Trophoblast cell (in vitro differentiated cells and primary cell): ENCODE results near the gene RPS17.

Experiments used
- DNase-seq, 2 donors: peaks; one replicate each; pipeline ENCODE4 v3.0.0-alpha.2; 2016
- H2AFZ ChIP-seq: 2 replicates; pipeline ENCODE4 v1.6.1; 2013; ENCODE audit warnings: low read length, moderate library complexity, mild to moderate bottlenecking; ENCODE audit not compliant: insufficient read depth, poor library complexity
- H2AK5ac ChIP-seq: 2 replicates; pipeline ENCODE4 v1.6.1; 2013; ENCODE audit warnings: mild to moderate bottlenecking, low read length
- H2BK120ac ChIP-seq: 2 replicates; pipeline ENCODE4 v1.6.1; 2013; ENCODE audit warnings: low read length, mild to moderate bottlenecking, moderate library complexity; ENCODE audit not compliant: insufficient read depth, poor library complexity
- H2BK12ac ChIP-seq: 2 replicates; pipeline ENCODE4 v1.6.1; 2013; ENCODE audit warnings: mild to moderate bottlenecking, low read length, moderate library complexity
- H2BK5ac ChIP-seq: 2 replicates; pipeline ENCODE4 v1.6.1; 2013; ENCODE audit warnings: low read length, low read depth, moderate library complexity, mild to moderate bottlenecking; ENCODE audit not compliant: poor library complexity
- H3K14ac ChIP-seq: 2 replicates; pipeline ENCODE4 v1.6.1; 2013; ENCODE audit warnings: mild to moderate bottlenecking, low read length
- H3K18ac ChIP-seq: 2 replicates; pipeline ENCODE4 v1.6.1; 2013; ENCODE audit warnings: mild to moderate bottlenecking, low read length
- H3K23ac ChIP-seq: 2 replicates; pipeline ENCODE4 v1.6.1; 2013; ENCODE audit warnings: low read length
- H3K27ac ChIP-seq: 2 replicates; pipeline ENCODE4 v1.5.1; 2013; ENCODE audit warnings: low read depth, mild to moderate bottlenecking, inconsistent platforms, low read length, moderate library complexity
- H3K27me3 ChIP-seq: 2 replicates; pipeline ENCODE4 v1.6.1; 2013; ENCODE audit warnings: inconsistent platforms, mild to moderate bottlenecking, low read length, moderate library complexity; ENCODE audit not compliant: insufficient read depth
- H3K36me3 ChIP-seq, 2 experiments: 1 replicate in 1 of 2; 2 replicates in 1 of 2; pipeline ENCODE4 v1.6.1; 2013; ENCODE audit warnings: low read length in 2 of 2, mild to moderate bottlenecking in 2 of 2, moderate library complexity in 1 of 2; ENCODE audit not compliant: insufficient read depth in 2 of 2, control insufficient read depth in 1 of 2
- H3K4ac ChIP-seq: 2 replicates; pipeline ENCODE4 v1.6.1; 2013; ENCODE audit warnings: low read depth, mild to moderate bottlenecking, low read length, moderate library complexity
- H3K4me1 ChIP-seq, 2 experiments: 1 replicate in 1 of 2; 2 replicates in 1 of 2; pipeline ENCODE4 v1.6.1; 2013; ENCODE audit warnings: low read length in 2 of 2, mild to moderate bottlenecking in 2 of 2, moderate library complexity in 1 of 2; ENCODE audit not compliant: insufficient read depth in 2 of 2, control insufficient read depth in 1 of 2
- H3K4me2 ChIP-seq: 2 replicates; pipeline ENCODE4 v1.6.1; 2013; ENCODE audit warnings: inconsistent platforms, mild to moderate bottlenecking, low read length, moderate library complexity
- H3K4me3 ChIP-seq: 2 replicates; pipeline ENCODE4 v1.5.1; 2013; ENCODE audit warnings: mild to moderate bottlenecking, low read depth, low read length, inconsistent platforms
- H3K79me1 ChIP-seq: one replicate; pipeline ENCODE4 v1.6.1; 2013; ENCODE audit warnings: low read length
- H3K79me2 ChIP-seq: 2 replicates; pipeline ENCODE4 v1.6.1; 2013; ENCODE audit warnings: low read length, mild to moderate bottlenecking; ENCODE audit not compliant: control insufficient read depth, insufficient read depth, poor library complexity
- H3K9ac ChIP-seq: 2 replicates; pipeline ENCODE4 v1.6.1; 2013; ENCODE audit warnings: mild to moderate bottlenecking, low read length
- H3K9me3 ChIP-seq: 2 replicates; pipeline ENCODE4 v1.6.1; 2013; ENCODE audit warnings: low read depth, mild to moderate bottlenecking, control low read depth, inconsistent platforms, low read length; ENCODE audit not compliant: insufficient read depth
- H4K12ac ChIP-seq: 2 replicates; pipeline ENCODE4 v1.6.1; 2013; ENCODE audit warnings: low read depth, mild to moderate bottlenecking, low read length, moderate library complexity
- H4K8ac ChIP-seq: 2 replicates; pipeline ENCODE4 v1.6.1; 2013; ENCODE audit warnings: low read depth, mild to moderate bottlenecking, low read length, moderate library complexity
- H4K91ac ChIP-seq: one replicate; pipeline ENCODE4 v1.6.1; 2013; ENCODE audit warnings: low read depth, mild to moderate bottlenecking, low read length, moderate library complexity
- WGBS: extraction: QIAGEN DNeasy Blood & Tissue Kit; methylation state at CpG from one replicate; pipeline ENCODE4 v1.1.7; 2013; ENCODE audit warnings: missing lambda C conversion rate; ENCODE audit not compliant: insufficient read length, insufficient coverage; ENCODE audit errors: extremely low coverage; 5-methylcytosine and 5-hydroxymethylcytosine counted together

The RPS17 gene

DNA sequence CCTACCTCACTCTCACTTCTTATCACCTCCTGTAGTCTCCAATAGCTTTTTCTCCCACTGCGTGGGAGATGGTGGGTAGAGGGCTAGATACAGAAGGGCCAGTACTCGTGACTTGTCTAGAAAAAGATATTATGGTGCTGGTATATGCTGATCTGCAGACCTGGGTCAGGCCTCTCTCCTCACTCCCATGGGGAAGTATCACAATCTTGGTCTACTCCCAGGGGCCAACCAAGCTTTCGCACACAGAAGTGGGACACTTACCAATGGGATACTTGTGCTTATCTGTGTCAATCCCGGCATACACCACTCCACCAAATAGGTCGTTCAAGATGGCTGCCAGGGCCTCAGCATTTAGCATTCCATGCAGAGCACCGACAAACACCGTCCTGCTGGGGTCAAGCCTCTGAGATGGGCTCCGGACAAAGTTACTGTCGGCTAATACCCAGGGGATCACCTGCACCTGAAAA, 9.0 kb upstream of the RPS17 start:
- Histone ChIP-seq H4K12ac (no peak overlapping the region), H4K8ac (no peak overlapping the region), H3K9me3 (no peaks in the 10 kb centered on the region), H2BK120ac (no peak overlapping the region), H3K27me3 (no peaks in the 10 kb centered on the region), H2BK5ac (no peak overlapping the region), H3K4me2 (no peak overlapping the region), H4K91ac (no peak overlapping the region), H3K4me1 (peaks cover 0 to 5% of the 10 kb centered on the region in 2 experiments), H2AK5ac (no peak overlapping the region), H3K23ac (no peak overlapping the region), H3K9ac (no peak overlapping the region), H3K18ac (no peak overlapping the region), H3K27ac (no peak overlapping the region), H3K4me3 (no peak overlapping the region), H3K79me2 (no peaks in the 10 kb centered on the region), H2BK12ac (no peak overlapping the region), H3K36me3 (no peaks in the 10 kb centered on the region), H2AFZ (no peak overlapping the region), H3K14ac (no peak overlapping the region), H3K79me1 (no peaks in the 10 kb centered on the region), H3K4ac (no peak overlapping the region)
- WGBS = no CpG with 5 or more reads among the region's 9 CpGs
- DNase-seq = no peak

DNA sequence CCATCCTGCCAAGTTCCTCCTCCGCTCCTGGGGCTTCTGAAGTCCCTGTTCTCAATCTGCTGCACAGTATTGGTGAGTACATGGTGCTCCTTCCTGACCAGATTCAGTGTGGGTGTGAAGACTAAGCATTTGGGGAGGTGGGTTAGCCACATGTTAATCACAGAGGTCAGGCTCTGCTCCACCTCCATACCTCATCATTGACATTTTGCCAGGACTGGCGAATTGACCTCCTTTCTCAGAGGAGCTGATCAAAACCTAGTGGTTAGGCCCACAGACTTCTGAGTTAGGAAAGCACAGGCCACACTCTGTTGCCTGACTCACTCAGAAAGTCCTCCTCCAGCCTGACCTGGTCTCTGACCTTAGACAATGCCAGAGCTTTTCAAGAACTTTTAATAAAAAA, 8.4 kb upstream of the RPS17 start:
- H3K23ac ChIP-seq = no peak overlapping the region
- H3K4me2 ChIP-seq = no peak overlapping the region
- H3K79me2 ChIP-seq = no peaks in the 10 kb centered on the region
- no peaks in the 10 kb centered on the region for H3K9me3 ChIP-seq
- no peak for DNase-seq
- no peak overlapping the region for H2AK5ac ChIP-seq
- H3K14ac ChIP-seq = no peak overlapping the region
- H3K4me3 ChIP-seq = no peak overlapping the region
- H2BK12ac ChIP-seq = no peak overlapping the region
- no peaks in the 10 kb centered on the region for H3K79me1 ChIP-seq
- no peak overlapping the region for H3K18ac ChIP-seq
- no peak overlapping the region for H3K4ac ChIP-seq
- no peaks in the 10 kb centered on the region for H3K27me3 ChIP-seq
- WGBS = no CpG with 5 or more reads among the region's 2 CpGs
- H4K8ac ChIP-seq = no peak overlapping the region
- H4K12ac ChIP-seq = no peak overlapping the region
- H3K4me1 ChIP-seq = peaks cover 0 to 5% of the 10 kb centered on the region in 2 experiments
- no peak overlapping the region for H2AFZ ChIP-seq
- no peak overlapping the region for H2BK5ac ChIP-seq
- no peak overlapping the region for H3K9ac ChIP-seq
- H2BK120ac ChIP-seq = no peak overlapping the region
- no peak overlapping the region for H3K27ac ChIP-seq
- H4K91ac ChIP-seq = no peak overlapping the region
- no peaks in the 10 kb centered on the region for H3K36me3 ChIP-seq

DNA sequence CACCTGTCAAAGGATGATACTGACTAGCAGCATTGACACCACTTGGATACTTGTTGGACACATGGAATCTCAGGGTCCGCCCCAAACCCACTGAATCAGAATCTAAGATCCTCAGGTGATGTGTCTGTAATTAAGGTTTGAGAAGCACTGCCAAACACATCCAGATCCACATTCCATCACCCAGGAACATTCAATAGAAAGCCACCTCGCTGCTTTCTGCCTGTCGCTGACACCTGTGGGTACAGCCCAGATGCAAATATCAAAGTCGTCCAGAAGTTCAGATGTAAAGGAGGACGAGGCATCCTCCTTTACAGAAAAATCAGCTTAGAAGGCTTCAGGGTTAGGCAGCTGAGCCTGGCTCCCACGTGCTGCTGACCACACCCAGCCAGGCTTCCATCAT, 5.2 kb upstream of the RPS17 start:
- Histone ChIP-seq H4K91ac (no peak overlapping the region), H3K9me3 (peaks cover 3% of the 10 kb centered on the region), H3K23ac (no peak overlapping the region), H3K4ac (no peak overlapping the region), H3K4me2 (no peak overlapping the region), H3K79me1 (peaks cover 7% of the 10 kb centered on the region), H2BK12ac (no peak overlapping the region), H2AFZ (no peak overlapping the region), H2BK5ac (no peak overlapping the region), H3K9ac (no peak overlapping the region), H3K14ac (no peak overlapping the region), H4K8ac (no peak overlapping the region), H2AK5ac (no peak overlapping the region), H2BK120ac (no peak overlapping the region), H3K27ac (no peak overlapping the region), H3K4me3 (no peak overlapping the region), H3K79me2 (peaks cover 5% of the 10 kb centered on the region), H4K12ac (no peak overlapping the region), H3K36me3 (no peaks in the 10 kb centered on the region), H3K4me1 (peaks cover 4 to 9% of the 10 kb centered on the region in 2 experiments), H3K27me3 (no peaks in the 10 kb centered on the region), H3K18ac (no peak overlapping the region)
- no peak for DNase-seq
- WGBS = no CpG with 5 or more reads among the region's 6 CpGs

DNA sequence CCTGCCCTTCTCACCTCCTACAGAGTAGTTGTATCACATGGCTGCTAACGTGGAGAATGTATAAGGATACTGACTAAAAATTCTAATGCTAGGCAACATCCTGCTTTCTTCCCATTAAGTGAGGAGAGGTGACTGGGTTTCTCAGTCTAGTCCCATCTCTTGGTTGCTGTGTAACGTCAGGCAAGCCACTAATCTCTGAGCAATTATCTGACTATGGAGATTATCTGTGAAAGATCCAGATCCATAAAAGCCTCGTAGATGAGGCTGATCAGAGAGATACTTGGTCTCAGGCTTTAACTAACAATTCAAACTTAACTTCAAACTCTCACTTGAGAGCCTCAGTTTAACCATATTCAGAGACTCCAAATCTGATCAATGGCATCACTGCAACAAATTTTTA, 4.7 kb upstream of the RPS17 start:
- H3K79me2 ChIP-seq = peaks cover 7% of the 10 kb centered on the region
- H4K8ac ChIP-seq = no peak overlapping the region
- H3K27ac ChIP-seq = no peak overlapping the region
- no peak overlapping the region for H3K4me2 ChIP-seq
- no peak overlapping the region for H2AK5ac ChIP-seq
- no CpG with 5 or more reads among the region's 3 CpGs for WGBS
- no peaks in the 10 kb centered on the region for H3K36me3 ChIP-seq
- peaks cover 10% of the 10 kb centered on the region for H3K79me1 ChIP-seq
- no peak overlapping the region for H3K23ac ChIP-seq
- H3K4me3 ChIP-seq = no peak overlapping the region
- H4K91ac ChIP-seq = no peak overlapping the region
- H3K27me3 ChIP-seq = no peaks in the 10 kb centered on the region
- peaks cover 4 to 9% of the 10 kb centered on the region in 2 experiments for H3K4me1 ChIP-seq
- H3K18ac ChIP-seq = no peak overlapping the region
- H2BK120ac ChIP-seq = no peak overlapping the region
- H3K9me3 ChIP-seq = peaks cover 3% of the 10 kb centered on the region
- H4K12ac ChIP-seq = no peak overlapping the region
- H3K4ac ChIP-seq = no peak overlapping the region
- H2BK12ac ChIP-seq = no peak overlapping the region
- DNase-seq = no peak
- H2BK5ac ChIP-seq = no peak overlapping the region
- no peak overlapping the region for H3K14ac ChIP-seq
- H2AFZ ChIP-seq = no peak overlapping the region
- no peak overlapping the region for H3K9ac ChIP-seq
